Memory B cell (primary cell): Measurements from ENCODE around the gene DMRTB1.
A peak's percentile ranks its signal among the peaks of the same experiment; 100 is the strongest.

ENCODE experiments used
- ATAC-seq: fragments of 150-1000 bp; cut with Tn5 transposase; 2 replicates; pipeline ENCODE4 v1.10.0; 2021; ENCODE audit warnings: low read depth, mild to moderate bottlenecking, moderate library complexity
- DNase-seq, 2 donors: peaks; one replicate each; pipeline ENCODE4 v3.0.0; 2022; ENCODE audit warnings: low spot score in 2 of 2
- H3K27ac Mint-ChIP-seq: one replicate; pipeline ENCODE4 v1.8.0; 2022; ENCODE audit warnings: mild to moderate bottlenecking, moderate library complexity, mixed read lengths
- H3K27me3 Mint-ChIP-seq: one replicate; pipeline ENCODE4 v1.8.0; 2022; ENCODE audit warnings: mixed read lengths
- H3K36me3 Mint-ChIP-seq: one replicate; pipeline ENCODE4 v1.8.0; 2022; ENCODE audit warnings: mild to moderate bottlenecking, mixed read lengths
- H3K4me1 Mint-ChIP-seq: one replicate; pipeline ENCODE4 v1.8.0; 2022; ENCODE audit warnings: mixed read lengths
- H3K4me3 Mint-ChIP-seq: one replicate; pipeline ENCODE4 v1.8.0; 2022; ENCODE audit warnings: mild to moderate bottlenecking, moderate library complexity, mixed read lengths
- H3K9me3 Mint-ChIP-seq: one replicate; pipeline ENCODE4 v1.8.0; 2022; ENCODE audit warnings: mixed read lengths

DMRTB1 gene

GRCh38 chr1:53459321-53460175 is at the start of gene DMRTB1:
DMRTB1 (plus strand) TSS chr1:53459399; CDS start chr1:53459454, 55 bp downstream.
- ATAC-seq (no peak), DNase-seq (no peak)
- no peaks in the 10 kb centered on the region for H3K4me1 Mint-ChIP-seq
- no peaks in the 10 kb centered on the region for H3K36me3 Mint-ChIP-seq
- no peak within 1 kb of the TSS for H3K27ac Mint-ChIP-seq
- peaks cover 5% of the 10 kb centered on the region for H3K27me3 Mint-ChIP-seq
- peaks cover 2% of the 10 kb centered on the region for H3K9me3 Mint-ChIP-seq
- no peak within 1 kb of the TSS for H3K4me3 Mint-ChIP-seq

DNA sequence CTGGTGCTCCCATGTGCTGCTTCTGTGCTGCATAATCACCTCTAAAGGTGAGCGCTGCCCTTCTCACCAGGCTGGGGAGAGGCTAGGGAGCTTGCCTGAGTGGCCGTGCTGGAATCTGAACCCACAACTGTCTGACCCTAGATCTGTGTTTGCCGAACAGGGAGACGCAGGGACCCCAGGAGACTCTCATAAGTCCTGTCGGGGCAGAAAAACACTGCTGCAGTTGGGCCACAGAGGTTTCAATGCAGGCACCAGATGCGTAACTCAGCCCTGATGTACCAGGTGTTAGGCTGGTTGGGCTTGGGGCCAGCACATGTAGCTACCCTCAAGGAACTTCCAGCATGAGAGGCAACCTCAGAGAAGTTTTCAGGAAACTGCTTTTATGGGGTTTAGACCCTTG is 49.5 kb upstream of the DMRTB1 start:
- DNase-seq (no peak), ATAC-seq (no peak)
- H3K4me3 Mint-ChIP-seq = no peak overlapping the region
- peaks cover 3% of the 10 kb centered on the region for H3K36me3 Mint-ChIP-seq
- H3K4me1 Mint-ChIP-seq = peaks cover 6% of the 10 kb centered on the region
- peaks cover 20% of the 10 kb centered on the region for H3K27me3 Mint-ChIP-seq
- no peak overlapping the region for H3K27ac Mint-ChIP-seq
- no peaks in the 10 kb centered on the region for H3K9me3 Mint-ChIP-seq

DNA sequence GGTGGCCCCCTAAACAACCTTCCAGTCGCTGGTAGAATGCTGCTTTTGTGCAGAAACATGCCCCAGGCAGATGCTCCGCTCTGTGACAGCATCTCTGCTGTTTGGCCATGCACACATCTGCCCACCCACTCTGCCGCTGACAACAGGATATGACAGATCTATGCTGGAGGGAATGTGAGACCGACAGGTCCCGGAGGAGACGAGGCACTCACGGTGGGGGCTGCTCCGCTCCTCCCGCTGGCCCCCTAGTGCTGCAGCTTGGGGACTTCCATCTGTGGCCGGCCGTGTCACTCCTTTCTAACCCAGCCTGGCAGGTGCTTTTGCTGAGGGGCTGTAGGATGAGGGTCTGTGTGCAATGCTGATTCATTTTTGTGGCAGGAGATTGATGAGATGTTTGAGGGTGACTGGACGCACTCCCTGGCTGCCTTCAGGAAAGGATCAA is 49.1 kb upstream of the DMRTB1 start:
- H3K36me3 Mint-ChIP-seq = peaks cover 3% of the 10 kb centered on the region
- H3K4me1 Mint-ChIP-seq = peaks cover 6% of the 10 kb centered on the region
- no peak overlapping the region for H3K27ac Mint-ChIP-seq
- DNase-seq (no peak), ATAC-seq (peak; percentile 46)
- H3K27me3 Mint-ChIP-seq = peaks cover 20% of the 10 kb centered on the region
- no peaks in the 10 kb centered on the region for H3K9me3 Mint-ChIP-seq
- H3K4me3 Mint-ChIP-seq = no peak overlapping the region

- no peak overlapping the region for H3K4me3 Mint-ChIP-seq
- no peaks in the 10 kb centered on the region for H3K9me3 Mint-ChIP-seq
- H3K4me1 Mint-ChIP-seq = peaks cover 6% of the 10 kb centered on the region
- no peak for DNase-seq
- ATAC-seq = no peak
- H3K27me3 Mint-ChIP-seq = peaks cover 20% of the 10 kb centered on the region
- peaks cover 3% of the 10 kb centered on the region for H3K36me3 Mint-ChIP-seq
- no peak overlapping the region for H3K27ac Mint-ChIP-seq
Observed at GRCh38 chr1:53410701-53411100, 48.5 kb upstream of the DMRTB1 start.

- DNase-seq (no peak), ATAC-seq (no peak)
- Mint-ChIP-seq H3K4me3 (no peak overlapping the region), H3K27me3 (peaks cover 14% of the 10 kb centered on the region), H3K9me3 (no peaks in the 10 kb centered on the region), H3K36me3 (peaks cover 3% of the 10 kb centered on the region), H3K4me1 (peaks cover 8% of the 10 kb centered on the region), H3K27ac (no peak overlapping the region)
Observed at GRCh38 chr1:53411541-53412152, 47.6 kb upstream of the DMRTB1 start.

DNA sequence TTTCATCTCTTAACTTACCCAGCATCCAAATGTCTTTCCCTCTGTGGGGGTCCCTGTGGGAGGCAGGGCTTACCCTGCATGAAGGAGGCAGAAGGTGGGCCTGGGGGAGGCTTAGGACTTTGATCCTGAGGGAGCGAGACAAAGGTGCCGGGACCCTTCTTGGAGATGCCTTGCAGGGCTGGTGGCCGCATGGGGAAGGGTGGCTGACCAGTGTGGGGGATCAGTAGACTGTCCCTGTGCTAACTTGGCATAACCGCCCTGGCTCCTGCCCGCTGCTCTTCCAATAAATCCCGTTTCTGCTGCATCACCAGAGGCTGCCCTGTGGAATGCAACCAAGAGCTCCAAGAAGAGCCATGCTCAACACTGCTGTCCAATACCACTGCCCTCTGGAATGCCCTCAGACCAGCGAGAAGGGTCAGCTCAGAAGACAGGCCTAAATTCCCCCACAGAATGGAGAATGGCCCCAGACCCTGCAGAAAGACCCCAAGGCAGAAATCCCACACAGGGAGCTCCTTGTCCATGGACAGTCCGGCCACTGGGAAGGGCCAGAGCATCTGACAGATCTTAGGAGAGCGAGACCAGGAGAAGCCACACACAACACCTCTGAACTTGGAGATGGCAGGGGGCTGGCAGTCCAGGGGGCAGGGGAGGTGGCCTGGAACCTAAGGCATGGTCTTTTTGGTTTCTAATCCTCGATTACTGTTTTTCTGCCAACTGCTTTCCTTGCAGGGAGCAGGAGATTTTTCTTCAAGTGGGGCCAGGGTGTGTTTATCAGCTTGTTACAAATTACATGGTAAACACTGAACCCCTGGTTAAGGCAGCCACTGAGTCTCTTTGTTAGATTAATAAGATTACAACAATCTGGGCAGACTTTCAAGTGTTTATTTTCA is 46.7 kb upstream of the DMRTB1 start:
- DNase-seq (no peak), ATAC-seq (no peak)
- Mint-ChIP-seq H3K9me3 (no peaks in the 10 kb centered on the region), H3K36me3 (no peaks in the 10 kb centered on the region), H3K27ac (no peak overlapping the region), H3K4me3 (no peak overlapping the region), H3K4me1 (peaks cover 8% of the 10 kb centered on the region), H3K27me3 (peaks cover 7% of the 10 kb centered on the region)

GRCh38 chr1:53413175-53414001 is 45.8 kb upstream of the DMRTB1 start:
- peaks cover 8% of the 10 kb centered on the region for H3K4me1 Mint-ChIP-seq
- ATAC-seq (no peak), DNase-seq (no peak)
- H3K36me3 Mint-ChIP-seq = no peaks in the 10 kb centered on the region
- no peak overlapping the region for H3K27ac Mint-ChIP-seq
- no peaks in the 10 kb centered on the region for H3K9me3 Mint-ChIP-seq
- H3K27me3 Mint-ChIP-seq = peaks cover 4% of the 10 kb centered on the region
- H3K4me3 Mint-ChIP-seq = no peak overlapping the region

- H3K27me3 Mint-ChIP-seq = peaks cover 6% of the 10 kb centered on the region
- ATAC-seq (no peak), DNase-seq (no peak)
- no peak overlapping the region for H3K4me3 Mint-ChIP-seq
- peaks cover 6% of the 10 kb centered on the region for H3K4me1 Mint-ChIP-seq
- H3K9me3 Mint-ChIP-seq = no peaks in the 10 kb centered on the region
- H3K36me3 Mint-ChIP-seq = no peaks in the 10 kb centered on the region
- H3K27ac Mint-ChIP-seq = no peak overlapping the region
Observed at GRCh38 chr1:53414632-53415031, 44.6 kb upstream of the DMRTB1 start.

DNA sequence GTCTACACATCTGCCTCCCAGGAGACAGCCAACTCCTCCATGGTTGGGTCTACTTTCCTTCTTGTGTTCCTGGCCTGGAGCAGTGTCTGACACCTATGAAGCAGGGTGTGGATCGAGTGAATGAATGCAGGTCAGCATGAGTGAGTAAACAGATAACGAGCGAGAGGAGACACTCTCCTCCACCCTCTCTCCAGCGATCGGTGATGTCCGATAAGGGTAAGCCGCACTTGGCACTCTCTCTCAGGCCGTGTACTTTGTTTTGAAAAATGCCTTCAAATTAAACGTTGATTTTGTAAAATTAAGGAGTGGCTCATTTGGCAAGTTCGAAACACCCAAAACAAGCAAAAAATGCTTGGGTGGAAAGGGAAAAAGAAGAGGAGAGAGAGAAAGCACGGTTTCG is 43.8 kb upstream of the DMRTB1 start:
- H3K9me3 Mint-ChIP-seq = no peaks in the 10 kb centered on the region
- H3K27ac Mint-ChIP-seq = no peak overlapping the region
- H3K4me3 Mint-ChIP-seq = no peak overlapping the region
- no peaks in the 10 kb centered on the region for H3K36me3 Mint-ChIP-seq
- DNase-seq (no peak), ATAC-seq (no peak)
- H3K4me1 Mint-ChIP-seq = peaks cover 2% of the 10 kb centered on the region
- peaks cover 6% of the 10 kb centered on the region for H3K27me3 Mint-ChIP-seq

GRCh38 chr1:53416269-53416813 is 42.9 kb upstream of the DMRTB1 start:
- ATAC-seq (no peak), DNase-seq (no peak)
- peaks cover 2% of the 10 kb centered on the region for H3K4me1 Mint-ChIP-seq
- no peak overlapping the region for H3K27ac Mint-ChIP-seq
- H3K27me3 Mint-ChIP-seq = peaks cover 7% of the 10 kb centered on the region
- peaks cover 1% of the 10 kb centered on the region for H3K9me3 Mint-ChIP-seq
- no peak overlapping the region for H3K4me3 Mint-ChIP-seq
- no peaks in the 10 kb centered on the region for H3K36me3 Mint-ChIP-seq

- H3K27me3 Mint-ChIP-seq = peaks cover 8% of the 10 kb centered on the region
- no peak overlapping the region for H3K4me3 Mint-ChIP-seq
- H3K9me3 Mint-ChIP-seq = peaks cover 5% of the 10 kb centered on the region
- DNase-seq (no peak), ATAC-seq (no peak)
- H3K36me3 Mint-ChIP-seq = no peaks in the 10 kb centered on the region
- H3K27ac Mint-ChIP-seq = no peak overlapping the region
- H3K4me1 Mint-ChIP-seq = peaks cover 2% of the 10 kb centered on the region
Observed at GRCh38 chr1:53417074-53417511, 42.1 kb upstream of the DMRTB1 start.

- DNase-seq (no peak), ATAC-seq (no peak)
- H3K9me3 Mint-ChIP-seq = peaks cover 5% of the 10 kb centered on the region
- no peaks in the 10 kb centered on the region for H3K36me3 Mint-ChIP-seq
- no peak overlapping the region for H3K27ac Mint-ChIP-seq
- H3K4me3 Mint-ChIP-seq = no peak overlapping the region
- peaks cover 2% of the 10 kb centered on the region for H3K4me1 Mint-ChIP-seq
- H3K27me3 Mint-ChIP-seq = peaks cover 8% of the 10 kb centered on the region
Observed at GRCh38 chr1:53419034-53419433, 40.2 kb upstream of the DMRTB1 start.

GRCh38 chr1:53420341-53420740 is 38.9 kb upstream of the DMRTB1 start:
- no peak overlapping the region for H3K27ac Mint-ChIP-seq
- no peaks in the 10 kb centered on the region for H3K36me3 Mint-ChIP-seq
- ATAC-seq (no peak), DNase-seq (no peak)
- H3K4me3 Mint-ChIP-seq = no peak overlapping the region
- peaks cover 2% of the 10 kb centered on the region for H3K4me1 Mint-ChIP-seq
- H3K27me3 Mint-ChIP-seq = peaks cover 12% of the 10 kb centered on the region
- peaks cover 5% of the 10 kb centered on the region for H3K9me3 Mint-ChIP-seq
